ENCODE measurements around the gene CAD. TPM values are rescaled to one million over a fixed set of nuclear protein-coding genes. Genes with fewer than 3 reads are reported as not detected.
"Not testable (repeated sequence)": the region's sequence is repeated elsewhere in the genome, so short reads cannot be mapped to it uniquely, and the experiment has no call there.

Gene CAD
- total RNA-seq, 1 donor from 2014 or later, result 27.1 TPM

- Histone ChIP-seq H3K9me3 (no peaks in the 10 kb centered on the region), H3K36me3 (no peaks in the 10 kb centered on the region), H3K4me3 (peak overlapping the region; percentile 41), H3K27ac (no peak overlapping the region), H3K27me3 (peaks cover 85% of the 10 kb centered on the region), H3K4me1 (peaks cover 29% of the 10 kb centered on the region)
- DNase-seq, result no peak
- peak; percentile 22 for ATAC-seq
- TF ChIP-seq, protein P1, sequence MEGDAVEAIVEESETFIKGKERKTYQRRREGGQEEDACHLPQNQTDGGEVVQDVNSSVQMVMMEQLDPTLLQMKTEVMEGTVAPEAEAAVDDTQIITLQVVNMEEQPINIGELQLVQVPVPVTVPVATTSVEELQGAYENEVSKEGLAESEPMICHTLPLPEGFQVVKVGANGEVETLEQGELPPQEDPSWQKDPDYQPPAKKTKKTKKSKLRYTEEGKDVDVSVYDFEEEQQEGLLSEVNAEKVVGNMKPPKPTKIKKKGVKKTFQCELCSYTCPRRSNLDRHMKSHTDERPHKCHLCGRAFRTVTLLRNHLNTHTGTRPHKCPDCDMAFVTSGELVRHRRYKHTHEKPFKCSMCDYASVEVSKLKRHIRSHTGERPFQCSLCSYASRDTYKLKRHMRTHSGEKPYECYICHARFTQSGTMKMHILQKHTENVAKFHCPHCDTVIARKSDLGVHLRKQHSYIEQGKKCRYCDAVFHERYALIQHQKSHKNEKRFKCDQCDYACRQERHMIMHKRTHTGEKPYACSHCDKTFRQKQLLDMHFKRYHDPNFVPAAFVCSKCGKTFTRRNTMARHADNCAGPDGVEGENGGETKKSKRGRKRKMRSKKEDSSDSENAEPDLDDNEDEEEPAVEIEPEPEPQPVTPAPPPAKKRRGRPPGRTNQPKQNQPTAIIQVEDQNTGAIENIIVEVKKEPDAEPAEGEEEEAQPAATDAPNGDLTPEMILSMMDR (IDR thresholded peaks at IDR 0.05), result no peak
- intact Hi-C loops (cut with DNase I), result no loop called here
Observed at GRCh38 chr2:27264253-27264752, 47.1 kb downstream of the CAD start.

- no peaks in the 10 kb centered on the region for H3K36me3 ChIP-seq
- ATAC-seq, result peak; percentile 79
- TF ChIP-seq, protein P1 (IDR thresholded peaks at IDR 0.05), result peak; percentile 57
- H3K4me1 ChIP-seq, result peaks cover 29% of the 10 kb centered on the region
- H3K27me3 ChIP-seq, result peaks cover 85% of the 10 kb centered on the region
- peak; percentile 85 for DNase-seq
- no peaks in the 10 kb centered on the region for H3K9me3 ChIP-seq
- peak overlapping the region; percentile 41 for H3K4me3 ChIP-seq
- intact Hi-C loops (cut with DNase I), result no loop called here
- H3K27ac ChIP-seq, result no peak overlapping the region
Observed at GRCh38 chr2:27264753-27265535, 47.8 kb downstream of the CAD start.

DNA sequence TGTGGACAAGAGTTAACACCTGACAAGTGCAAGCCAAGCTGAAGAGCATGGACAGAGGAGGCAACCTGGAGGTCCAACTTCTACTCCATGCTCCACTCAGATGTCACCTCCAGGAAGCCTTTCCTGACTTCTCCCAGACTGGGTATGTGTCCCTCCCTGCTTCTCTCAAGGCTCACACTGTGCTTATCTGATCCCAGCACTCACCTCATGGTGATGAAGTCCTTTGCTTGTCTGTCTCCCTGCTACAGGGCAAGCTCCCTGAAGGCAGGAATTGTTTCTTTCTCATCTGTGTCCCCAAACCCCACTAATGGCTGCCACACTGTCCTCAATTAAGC, 48.3 kb downstream of the CAD start:
- H3K4me3 ChIP-seq, result no peak overlapping the region
- no peak overlapping the region for H3K27ac ChIP-seq
- peaks cover 83% of the 10 kb centered on the region for H3K27me3 ChIP-seq
- H3K9me3 ChIP-seq, result no peaks in the 10 kb centered on the region
- peaks cover 29% of the 10 kb centered on the region for H3K4me1 ChIP-seq
- intact Hi-C loops (cut with DNase I), result no loop called here
- ATAC-seq (no peak), DNase-seq (no peak)
- TF ChIP-seq, protein P1 (IDR thresholded peaks at IDR 0.05), result no peak
- no peaks in the 10 kb centered on the region for H3K36me3 ChIP-seq

DNA sequence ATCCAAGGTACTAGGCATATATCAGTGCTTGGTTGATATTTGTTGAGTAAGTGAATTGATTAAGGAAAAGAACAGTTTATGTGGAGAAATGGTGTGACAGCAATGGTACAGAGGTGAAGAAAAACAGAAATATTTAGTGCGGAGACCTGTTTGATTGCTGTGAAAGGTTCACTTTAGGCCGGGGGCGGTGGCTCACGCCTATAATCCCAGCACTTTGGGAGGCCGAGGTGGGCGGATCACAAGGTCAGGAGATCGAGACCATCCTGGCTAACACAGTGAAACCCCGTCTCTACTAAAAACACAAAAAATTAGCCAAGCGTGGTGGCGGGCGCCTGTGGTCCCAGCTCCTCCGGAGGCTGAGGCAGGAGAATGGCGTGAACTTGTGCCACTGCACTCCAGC, 51.1 kb downstream of the CAD start:
- DNase-seq; ATAC-seq; H3K4me3 ChIP-seq; H3K36me3 ChIP-seq; intact Hi-C loops (cut with DNase I); H3K27ac ChIP-seq; H3K9me3 ChIP-seq: not testable (repeated sequence)
- Histone ChIP-seq H3K4me1 (peaks cover 20% of the 10 kb centered on the region), H3K27me3 (peaks cover 57% of the 10 kb centered on the region)

- no peak for ATAC-seq
- Histone ChIP-seq H3K9me3 (no peaks in the 10 kb centered on the region), H3K27me3 (peaks cover 40% of the 10 kb centered on the region), H3K4me3 (no peak overlapping the region), H3K4me1 (peaks cover 2% of the 10 kb centered on the region), H3K36me3 (no peaks in the 10 kb centered on the region), H3K27ac (no peak overlapping the region)
- no peak for DNase-seq
- TF ChIP-seq, protein P1 (IDR thresholded peaks at IDR 0.05), result no peak
- intact Hi-C loops (cut with DNase I), result no loop called here
Observed at GRCh38 chr2:27270131-27270530, 53.0 kb downstream of the CAD start.

DNA sequence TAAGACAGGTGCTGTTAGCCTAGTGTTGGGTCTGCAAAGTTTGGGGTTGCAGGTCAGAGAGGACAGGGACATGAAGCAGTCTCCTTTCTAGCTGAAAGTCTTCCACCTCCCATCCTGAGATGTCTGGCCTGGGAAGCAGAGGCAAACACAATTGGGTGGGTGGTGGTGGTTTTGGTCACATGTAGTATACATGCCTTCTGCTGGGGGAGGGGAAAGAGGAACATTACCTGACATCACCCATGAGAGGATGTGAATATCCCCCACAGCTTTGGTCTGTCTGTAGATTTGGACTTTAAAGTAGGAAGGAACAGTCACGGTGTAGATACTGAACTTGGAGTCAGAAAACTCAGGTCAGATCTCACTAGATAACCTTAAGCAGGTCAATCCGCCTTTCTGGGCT, 53.5 kb downstream of the CAD start:
- H3K27ac ChIP-seq, result no peak overlapping the region

More for the DNA sequence above, 53.5 kb downstream of the CAD start:
- ATAC-seq, result peak; percentile 34
- no peaks in the 10 kb centered on the region for H3K9me3 ChIP-seq
- no peaks in the 10 kb centered on the region for H3K36me3 ChIP-seq
- TF ChIP-seq, protein P1 (IDR thresholded peaks at IDR 0.05), result no peak
- no peaks in the 10 kb centered on the region for H3K4me1 ChIP-seq
- intact Hi-C loops (cut with DNase I), result no loop called here
- no peak for DNase-seq
- H3K27me3 ChIP-seq, result peaks cover 35% of the 10 kb centered on the region
- H3K4me3 ChIP-seq, result no peak overlapping the region
